OCI-LY3 (cell line): Measurements from ENCODE around the gene FBXW8.

Experiments used
- H2AFZ ChIP-seq: fragments of 200-600, 300-600 bp; shearing (Covaris generic); 2 replicates; pipeline ENCODE4 v1.6.0; 2014; ENCODE audit warnings: antibody characterized with exemption, low read depth, low read length
- H3K27ac ChIP-seq: fragments of 200-600, 300-600 bp; sonication (generic); 2 replicates; pipeline ENCODE4 v1.5.1; 2014; ENCODE audit warnings: mild to moderate bottlenecking, low read length, moderate library complexity, mixed read lengths
- H3K27me3 ChIP-seq: fragments of 200-600, 300-600 bp; sonication (generic); 2 replicates; pipeline ENCODE4 v1.6.1; 2014; ENCODE audit warnings: low read depth, low read length, mixed read lengths
- H3K36me3 ChIP-seq: fragments of 200-600, 300-600 bp; sonication (generic); replicated peaks from 2 replicates; pipeline ENCODE3; 2014; ENCODE audit warnings: low read depth, low read length, mixed read lengths
- H3K4me1 ChIP-seq: fragments of 300-600, 200-600 bp; sonication (generic); 2 replicates; pipeline ENCODE4 v1.6.1; 2014; ENCODE audit warnings: low read length, mixed read lengths
- H3K4me2 ChIP-seq: fragments of 200-600, 300-600 bp; sonication (generic); 2 replicates; pipeline ENCODE4 v1.6.1; 2014; ENCODE audit warnings: low read length, mixed read lengths
- H3K4me3 ChIP-seq: fragments of 300-600, 200-600 bp; sonication (generic); 2 replicates; pipeline ENCODE4 v1.5.1; 2014; ENCODE audit warnings: antibody characterized with exemption, mild to moderate bottlenecking, low read length, moderate library complexity
- H3K79me2 ChIP-seq: fragments of 300-600, 200-600 bp; shearing (Covaris generic); 2 replicates; pipeline ENCODE4 v1.6.1; 2014; ENCODE audit warnings: mild to moderate bottlenecking, low read length, mixed read lengths
- H3K9ac ChIP-seq: fragments of 300-600, 200-600 bp; shearing (Covaris generic); 2 replicates; pipeline ENCODE4 v1.6.0; 2014; ENCODE audit warnings: mild to moderate bottlenecking, low read length, moderate library complexity
- H3K9me3 ChIP-seq: fragments of 200-600, 300-600 bp; shearing (Covaris generic); 2 replicates; pipeline ENCODE4 v1.6.1; 2014; ENCODE audit warnings: low read length, mixed read lengths; ENCODE audit not compliant: insufficient read depth
- H4K20me1 ChIP-seq: fragments of 200-600, 300-600 bp; sonication (generic); 2 replicates; pipeline ENCODE4 v1.6.1; 2016; ENCODE audit warnings: low read length, mixed read lengths; ENCODE audit not compliant: insufficient read depth
- CTCF ChIP-seq: fragments of 200-600, 300-600 bp; sonication (generic); IDR thresholded peaks from 2 replicates; pipeline ENCODE4 v1.5.1; 2014; ENCODE audit warnings: antibody characterized with exemption, low read length, low read depth
- EZH2phosphoT487 ChIP-seq: fragments of 200-600 bp; shearing (Covaris generic); IDR thresholded peaks from 2 replicates; pipeline ENCODE4 v1.6.1; 2018; ENCODE audit warnings: antibody characterized with exemption, mixed run types, low read depth

FBXW8 gene

GRCh38 chr12:117069926-117070900, 159.5 kb downstream of the FBXW8 start:
- no peaks in the 10 kb centered on the region for H3K27me3 ChIP-seq
- H3K9me3 ChIP-seq: no peaks in the 10 kb centered on the region
- H4K20me1 ChIP-seq: peaks cover 21% of the 10 kb centered on the region
- peaks cover 57% of the 10 kb centered on the region for H3K36me3 ChIP-seq
- H3K4me1 ChIP-seq: no peaks in the 10 kb centered on the region
- H3K4me3 ChIP-seq: no peak overlapping the region
- H3K27ac ChIP-seq: no peak overlapping the region
- peaks cover 13% of the 10 kb centered on the region for H3K79me2 ChIP-seq
- H3K4me2 ChIP-seq: no peak overlapping the region
- TF ChIP-seq EZH2phosphoT487 (no peak), CTCF (no peak)
- no peak overlapping the region for H3K9ac ChIP-seq
- H2AFZ ChIP-seq: no peak overlapping the region

- H3K9ac ChIP-seq: no peak overlapping the region
- no peak for TF ChIP-seq CTCF
- TF ChIP-seq EZH2phosphoT487: no peak
- H4K20me1 ChIP-seq: peaks cover 25% of the 10 kb centered on the region
- no peaks in the 10 kb centered on the region for H3K27me3 ChIP-seq
- H3K36me3 ChIP-seq: peaks cover 56% of the 10 kb centered on the region
- H3K4me3 ChIP-seq: no peak overlapping the region
- H3K79me2 ChIP-seq: peaks cover 17% of the 10 kb centered on the region
- H3K9me3 ChIP-seq: no peaks in the 10 kb centered on the region
- no peak overlapping the region for H3K4me2 ChIP-seq
- H2AFZ ChIP-seq: no peak overlapping the region
- no peak overlapping the region for H3K27ac ChIP-seq
- H3K4me1 ChIP-seq: no peaks in the 10 kb centered on the region
Observed at GRCh38 chr12:117071009-117071408, 160.3 kb downstream of the FBXW8 start.

- H4K20me1 ChIP-seq: peaks cover 36% of the 10 kb centered on the region
- H3K27me3 ChIP-seq: no peaks in the 10 kb centered on the region
- no peaks in the 10 kb centered on the region for H3K9me3 ChIP-seq
- no peak overlapping the region for H3K9ac ChIP-seq
- no peaks in the 10 kb centered on the region for H3K4me1 ChIP-seq
- no peak overlapping the region for H2AFZ ChIP-seq
- peaks cover 51% of the 10 kb centered on the region for H3K36me3 ChIP-seq
- H3K27ac ChIP-seq: no peak overlapping the region
- TF ChIP-seq CTCF: no peak
- H3K4me2 ChIP-seq: no peak overlapping the region
- H3K79me2 ChIP-seq: peaks cover 25% of the 10 kb centered on the region
- H3K4me3 ChIP-seq: no peak overlapping the region
Observed at GRCh38 chr12:117072106-117072505, 161.4 kb downstream of the FBXW8 start.

GRCh38 chr12:117072736-117073490, 162.2 kb downstream of the FBXW8 start:
- peaks cover 44% of the 10 kb centered on the region for H4K20me1 ChIP-seq
- no peak overlapping the region for H2AFZ ChIP-seq
- H3K36me3 ChIP-seq: peaks cover 57% of the 10 kb centered on the region
- peaks cover 34% of the 10 kb centered on the region for H3K79me2 ChIP-seq
- no peaks in the 10 kb centered on the region for H3K9me3 ChIP-seq
- H3K9ac ChIP-seq: no peak overlapping the region
- H3K4me2 ChIP-seq: no peak overlapping the region
- TF ChIP-seq CTCF (no peak), EZH2phosphoT487 (no peak)
- H3K4me3 ChIP-seq: no peak overlapping the region
- H3K27ac ChIP-seq: no peak overlapping the region
- no peaks in the 10 kb centered on the region for H3K4me1 ChIP-seq
- no peaks in the 10 kb centered on the region for H3K27me3 ChIP-seq
